Measurements from ENCODE around the gene GPC6.
"Not testable (repeated sequence)": the region's sequence is repeated elsewhere in the genome, so short reads cannot be mapped to it uniquely, and the experiment has no call there.

The GPC6 gene

DNA sequence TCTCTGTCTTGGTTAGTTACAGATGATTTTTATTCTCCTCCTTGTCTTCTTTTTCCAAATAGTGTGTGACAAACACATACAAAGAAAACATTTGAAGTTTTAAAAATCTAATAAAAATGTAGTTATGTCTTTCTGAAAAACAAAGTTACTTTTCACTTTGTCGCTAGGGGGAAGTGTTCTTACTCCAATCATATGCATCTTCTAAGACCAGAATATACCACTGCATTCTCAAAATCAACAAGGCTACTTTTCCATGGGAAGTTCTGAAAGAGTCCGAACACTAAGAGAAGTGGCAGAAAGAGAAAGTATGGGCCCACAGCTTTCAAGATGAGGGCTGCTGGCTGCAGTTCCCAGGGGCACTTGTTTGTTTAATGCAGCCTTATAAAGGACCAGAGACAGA, 1043.9 kb downstream of the GPC6 start:
- H3K9me3 ChIP-seq (ENCODE audit: control insufficient read depth in 1 of 2, low read length in 2 of 2) = no peaks in the 10 kb centered on the region
- no peaks in the 10 kb centered on the region for H3K27me3 ChIP-seq (ENCODE audit: low read depth, low read length)
- no peaks in the 10 kb centered on the region for H3K36me3 ChIP-seq (ENCODE audit: control insufficient read depth in 1 of 2, insufficient read depth in 2 of 2, low read length in 2 of 2)
- no peak overlapping the region for H3K4me3 ChIP-seq (ENCODE audit: low read depth in 1 of 2, low read length in 2 of 2)
- no peaks in the 10 kb centered on the region for H3K4me1 ChIP-seq (ENCODE audit: control insufficient read depth in 1 of 2, insufficient read depth in 2 of 2, low read length in 2 of 2)
- H3K27ac ChIP-seq (ENCODE audit: low read length) = no peak overlapping the region

DNA sequence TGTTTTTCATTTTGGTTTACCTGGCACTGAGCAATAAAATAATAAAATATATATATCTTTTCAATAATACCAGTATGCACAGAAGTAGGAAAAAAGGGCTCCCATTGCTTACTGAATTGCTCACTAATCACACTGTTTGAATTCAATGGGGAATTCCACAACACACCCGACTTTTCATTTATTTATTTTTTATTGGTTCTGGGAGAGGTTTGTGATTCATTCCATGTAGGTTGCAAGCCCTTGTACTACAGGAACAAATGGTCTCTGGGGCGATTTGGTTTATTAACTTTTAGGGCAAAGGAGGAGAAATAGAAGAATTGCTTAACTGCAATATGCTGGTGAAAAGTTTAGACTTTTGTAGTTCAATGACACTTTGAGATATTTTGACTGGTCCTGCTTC, 1045.4 kb downstream of the GPC6 start:
- Histone ChIP-seq H3K9me3 (ENCODE audit: control insufficient read depth in 1 of 2, low read length in 2 of 2) (peaks cover 0 to 2% of the 10 kb centered on the region in 2 donors), H3K27ac (ENCODE audit: low read length) (no peak overlapping the region), H3K4me3 (ENCODE audit: low read depth in 1 of 2, low read length in 2 of 2) (no peak overlapping the region), H3K27me3 (ENCODE audit: low read depth, low read length) (no peaks in the 10 kb centered on the region), H3K36me3 (ENCODE audit: control insufficient read depth in 1 of 2, insufficient read depth in 2 of 2, low read length in 2 of 2) (no peaks in the 10 kb centered on the region), H3K4me1 (ENCODE audit: control insufficient read depth in 1 of 2, insufficient read depth in 2 of 2, low read length in 2 of 2) (no peaks in the 10 kb centered on the region)

DNA sequence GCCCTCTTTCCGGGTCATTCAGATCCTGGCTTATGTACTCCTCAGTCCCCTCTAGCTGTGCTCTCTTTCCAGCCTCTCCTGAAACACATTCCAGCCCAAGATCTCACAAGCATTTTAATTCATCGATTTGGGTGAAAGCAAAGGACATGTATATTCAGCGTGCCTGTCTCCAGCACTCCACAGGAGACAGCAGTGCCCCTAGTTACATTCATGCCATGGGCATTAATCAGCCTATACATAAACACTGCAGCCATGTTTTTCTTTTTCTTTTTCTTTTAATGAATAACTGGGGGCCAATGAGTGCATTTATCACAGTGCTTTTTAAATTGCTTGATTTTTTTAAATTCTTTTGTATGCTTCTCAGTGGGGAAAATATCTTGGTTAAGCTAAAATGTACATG, 1053.7 kb downstream of the GPC6 start:
- Histone ChIP-seq H3K4me1 (ENCODE audit: control insufficient read depth in 1 of 2, insufficient read depth in 2 of 2, low read length in 2 of 2) (no peaks in the 10 kb centered on the region), H3K36me3 (ENCODE audit: control insufficient read depth in 1 of 2, insufficient read depth in 2 of 2, low read length in 2 of 2) (no peaks in the 10 kb centered on the region), H3K9me3 (ENCODE audit: control insufficient read depth in 1 of 2, low read length in 2 of 2) (peaks cover 0 to 2% of the 10 kb centered on the region in 2 donors), H3K27me3 (ENCODE audit: low read depth, low read length) (no peaks in the 10 kb centered on the region), H3K4me3 (ENCODE audit: low read depth in 1 of 2, low read length in 2 of 2) (no peak overlapping the region), H3K27ac (ENCODE audit: low read length) (no peak overlapping the region)

DNA sequence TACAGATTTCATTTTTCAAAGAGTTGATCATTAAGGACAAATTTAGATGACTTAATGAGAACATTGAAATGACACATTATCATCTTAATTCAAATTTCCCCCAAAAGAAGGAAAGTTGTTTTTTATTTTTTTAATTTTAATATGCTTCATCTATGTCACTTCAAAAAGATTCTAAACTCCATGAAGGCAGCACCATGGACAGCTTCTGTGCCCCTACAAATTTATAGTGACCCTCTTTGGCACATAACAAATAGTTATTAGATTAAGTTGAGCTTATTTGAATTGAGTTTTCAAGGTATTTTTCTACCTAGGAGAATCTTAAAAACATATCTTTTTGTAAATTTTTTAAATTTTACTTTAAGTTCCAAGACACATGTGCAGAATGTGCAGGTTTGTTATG, 1054.2 kb downstream of the GPC6 start:
- Histone ChIP-seq H3K4me3 (ENCODE audit: low read depth in 1 of 2, low read length in 2 of 2) (no peak overlapping the region), H3K4me1 (ENCODE audit: control insufficient read depth in 1 of 2, insufficient read depth in 2 of 2, low read length in 2 of 2) (no peaks in the 10 kb centered on the region), H3K27ac (ENCODE audit: low read length) (no peak overlapping the region), H3K27me3 (ENCODE audit: low read depth, low read length) (no peaks in the 10 kb centered on the region), H3K9me3 (ENCODE audit: control insufficient read depth in 1 of 2, low read length in 2 of 2) (peaks cover 0 to 2% of the 10 kb centered on the region in 2 donors), H3K36me3 (ENCODE audit: control insufficient read depth in 1 of 2, insufficient read depth in 2 of 2, low read length in 2 of 2) (no peaks in the 10 kb centered on the region)

DNA sequence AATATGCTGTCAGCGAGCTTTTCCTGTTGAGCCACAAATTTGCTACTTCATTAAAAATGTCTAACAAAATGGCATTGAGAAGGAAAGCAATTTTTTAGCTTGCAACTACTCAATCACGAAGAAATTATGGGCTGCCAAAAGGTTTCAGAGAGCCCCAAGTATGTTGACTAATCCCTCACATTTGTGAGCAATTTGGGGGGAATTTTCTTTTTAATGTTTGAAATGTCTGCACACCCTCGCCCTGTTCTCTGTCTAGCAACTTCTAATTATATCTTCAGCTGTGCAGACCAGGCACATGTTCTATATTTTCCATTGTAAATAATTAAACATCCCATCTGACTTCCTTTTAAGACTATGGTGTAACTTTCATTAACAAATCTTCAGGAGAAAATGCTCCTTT, 1060.0 kb downstream of the GPC6 start:
- Histone ChIP-seq H3K27me3 (ENCODE audit: low read depth, low read length) (no peaks in the 10 kb centered on the region), H3K27ac (ENCODE audit: low read length) (no peak overlapping the region), H3K4me3 (ENCODE audit: low read depth in 1 of 2, low read length in 2 of 2) (no peak overlapping the region), H3K4me1 (ENCODE audit: control insufficient read depth in 1 of 2, insufficient read depth in 2 of 2, low read length in 2 of 2) (no peaks in the 10 kb centered on the region), H3K9me3 (ENCODE audit: control insufficient read depth in 1 of 2, low read length in 2 of 2) (no peaks in the 10 kb centered on the region), H3K36me3 (ENCODE audit: control insufficient read depth in 1 of 2, insufficient read depth in 2 of 2, low read length in 2 of 2) (no peaks in the 10 kb centered on the region)

DNA sequence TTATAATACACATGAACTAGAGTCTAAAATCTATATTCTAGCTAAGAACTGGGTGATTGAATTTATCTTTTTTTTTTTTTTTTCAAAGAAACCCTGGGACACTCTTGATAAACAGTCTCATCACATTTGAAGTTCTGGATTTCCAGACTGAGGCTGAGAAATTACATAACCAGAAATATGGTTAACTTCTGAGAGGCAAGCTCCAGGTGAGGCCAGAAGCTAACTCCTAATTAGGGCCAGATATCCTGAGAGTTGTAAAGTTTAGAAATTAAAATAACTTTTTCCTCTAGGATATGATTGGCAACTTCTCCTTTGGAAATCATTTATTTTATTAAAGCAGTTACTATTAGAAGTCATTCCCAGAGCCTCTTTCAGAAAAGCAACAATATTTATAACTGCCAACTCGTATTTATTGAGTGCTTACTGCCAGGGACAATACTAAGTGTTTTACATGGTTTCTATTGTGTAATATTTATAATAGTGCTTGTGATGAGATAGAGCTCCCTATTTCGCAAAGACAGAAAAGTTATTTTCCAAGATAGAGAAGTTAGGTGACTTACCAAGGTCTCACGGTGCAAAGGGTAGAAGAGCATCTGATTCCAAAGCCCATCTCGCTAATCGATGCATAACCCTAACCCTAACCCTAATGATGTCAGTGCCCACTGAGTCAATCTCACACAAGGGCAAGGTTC, 1065.2 kb downstream of the GPC6 start:
- H3K9me3 ChIP-seq (ENCODE audit: control insufficient read depth in 1 of 2, low read length in 2 of 2) = no peaks in the 10 kb centered on the region
- H3K4me1 ChIP-seq (ENCODE audit: control insufficient read depth in 1 of 2, insufficient read depth in 2 of 2, low read length in 2 of 2) = no peaks in the 10 kb centered on the region
- no peaks in the 10 kb centered on the region for H3K36me3 ChIP-seq (ENCODE audit: control insufficient read depth in 1 of 2, insufficient read depth in 2 of 2, low read length in 2 of 2)
- no peaks in the 10 kb centered on the region for H3K27me3 ChIP-seq (ENCODE audit: low read depth, low read length)
- H3K4me3 ChIP-seq (ENCODE audit: low read depth in 1 of 2, low read length in 2 of 2) = no peak overlapping the region
- no peak overlapping the region for H3K27ac ChIP-seq (ENCODE audit: low read length)

DNA sequence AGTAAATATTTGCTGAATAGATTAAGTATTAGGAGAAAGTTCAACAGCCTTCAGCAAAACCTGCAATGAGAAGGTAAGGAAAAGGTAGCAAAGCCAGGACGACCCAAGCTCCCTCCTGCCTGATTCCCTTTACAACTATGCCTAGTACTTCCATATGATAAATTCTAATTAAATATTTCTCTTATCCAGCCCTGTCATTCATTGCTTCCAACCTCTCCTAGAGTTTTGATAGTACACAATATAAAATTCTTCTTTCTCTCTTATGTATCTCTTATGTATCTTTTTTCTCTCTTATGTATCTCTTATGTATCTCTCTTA, 1065.7 kb downstream of the GPC6 start:
- Histone ChIP-seq H3K4me3 (ENCODE audit: low read depth in 1 of 2, low read length in 2 of 2) (no peak overlapping the region), H3K9me3 (ENCODE audit: control insufficient read depth in 1 of 2, low read length in 2 of 2) (no peaks in the 10 kb centered on the region), H3K27ac (ENCODE audit: low read length) (no peak overlapping the region), H3K36me3 (ENCODE audit: control insufficient read depth in 1 of 2, insufficient read depth in 2 of 2, low read length in 2 of 2) (no peaks in the 10 kb centered on the region), H3K4me1 (ENCODE audit: control insufficient read depth in 1 of 2, insufficient read depth in 2 of 2, low read length in 2 of 2) (no peaks in the 10 kb centered on the region), H3K27me3 (ENCODE audit: low read depth, low read length) (no peaks in the 10 kb centered on the region)

DNA sequence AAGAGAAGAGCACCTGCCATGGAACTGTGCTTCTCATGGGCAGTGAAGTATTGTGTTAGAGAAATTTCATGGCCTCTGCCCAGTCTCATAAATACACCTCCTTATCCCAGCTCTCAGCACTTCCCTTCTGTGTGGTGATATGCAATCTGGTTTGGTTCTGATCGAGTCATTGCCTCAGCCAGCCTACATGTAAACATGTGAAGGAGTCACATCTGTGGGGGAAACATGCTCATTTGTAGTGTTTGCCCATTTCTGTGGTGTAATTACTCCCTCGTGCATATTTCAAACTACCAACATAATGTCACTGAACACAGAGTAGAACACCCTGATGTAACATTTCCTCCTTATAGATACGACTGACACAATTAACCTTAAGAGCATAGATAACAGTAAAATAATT, 1069.9 kb downstream of the GPC6 start:
- H3K27me3 ChIP-seq (ENCODE audit: low read depth, low read length) = no peaks in the 10 kb centered on the region
- no peak overlapping the region for H3K4me3 ChIP-seq (ENCODE audit: low read depth in 1 of 2, low read length in 2 of 2)
- H3K9me3 ChIP-seq (ENCODE audit: control insufficient read depth in 1 of 2, low read length in 2 of 2) = no peaks in the 10 kb centered on the region
- H3K4me1 ChIP-seq (ENCODE audit: control insufficient read depth in 1 of 2, insufficient read depth in 2 of 2, low read length in 2 of 2) = no peaks in the 10 kb centered on the region
- no peaks in the 10 kb centered on the region for H3K36me3 ChIP-seq (ENCODE audit: control insufficient read depth in 1 of 2, insufficient read depth in 2 of 2, low read length in 2 of 2)
- H3K27ac ChIP-seq (ENCODE audit: low read length) = no peak overlapping the region

DNA sequence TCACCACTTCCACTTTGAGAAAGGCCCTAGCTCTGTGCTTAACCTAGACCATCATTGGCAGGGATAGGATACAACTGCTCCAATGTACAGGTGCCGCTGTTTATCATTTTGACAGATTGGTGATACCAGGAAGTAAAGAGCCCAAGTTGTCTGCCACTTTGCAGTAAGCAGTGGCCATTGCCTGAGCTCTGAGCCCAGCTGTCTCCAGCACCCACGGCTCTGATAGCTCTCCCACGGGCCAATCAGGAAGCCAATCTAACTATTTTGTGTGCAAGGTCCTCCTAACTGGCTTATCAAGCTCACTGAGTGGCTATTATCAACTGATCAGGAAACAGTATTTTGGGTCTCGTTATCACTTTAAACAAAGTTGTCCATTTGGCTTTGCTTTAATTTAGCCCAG, 1071.7 kb downstream of the GPC6 start:
- Histone ChIP-seq H3K27ac (ENCODE audit: low read length) (no peak overlapping the region), H3K36me3 (ENCODE audit: control insufficient read depth in 1 of 2, insufficient read depth in 2 of 2, low read length in 2 of 2) (no peaks in the 10 kb centered on the region), H3K4me3 (ENCODE audit: low read depth in 1 of 2, low read length in 2 of 2) (no peak overlapping the region), H3K27me3 (ENCODE audit: low read depth, low read length) (no peaks in the 10 kb centered on the region), H3K4me1 (ENCODE audit: control insufficient read depth in 1 of 2, insufficient read depth in 2 of 2, low read length in 2 of 2) (no peaks in the 10 kb centered on the region), H3K9me3 (ENCODE audit: control insufficient read depth in 1 of 2, low read length in 2 of 2) (no peaks in the 10 kb centered on the region)

DNA sequence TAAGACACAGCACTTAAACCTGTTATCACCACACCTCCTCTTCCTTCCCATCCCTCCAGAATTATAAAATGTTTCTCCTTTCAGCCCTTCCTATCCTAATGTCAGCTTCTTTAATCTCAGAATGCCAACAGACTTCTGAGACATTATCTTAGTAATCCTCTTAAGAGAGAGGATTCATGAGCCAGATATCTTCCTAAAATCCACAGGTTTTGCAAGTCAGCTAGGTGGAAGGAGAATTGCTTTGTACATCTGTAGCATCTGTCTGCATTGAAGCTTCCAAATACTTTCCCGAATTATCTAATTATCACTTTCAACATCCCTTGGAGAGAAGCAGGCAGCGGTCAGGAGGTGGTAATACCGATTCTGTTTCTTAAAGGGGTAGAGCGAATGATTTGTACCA, 1073.8 kb downstream of the GPC6 start:
- Histone ChIP-seq H3K27ac (ENCODE audit: low read length) (no peak overlapping the region), H3K36me3 (ENCODE audit: control insufficient read depth in 1 of 2, insufficient read depth in 2 of 2, low read length in 2 of 2) (no peaks in the 10 kb centered on the region), H3K9me3 (ENCODE audit: control insufficient read depth in 1 of 2, low read length in 2 of 2) (no peaks in the 10 kb centered on the region), H3K27me3 (ENCODE audit: low read depth, low read length) (no peaks in the 10 kb centered on the region), H3K4me1 (ENCODE audit: control insufficient read depth in 1 of 2, insufficient read depth in 2 of 2, low read length in 2 of 2) (no peaks in the 10 kb centered on the region), H3K4me3 (ENCODE audit: low read depth in 1 of 2, low read length in 2 of 2) (no peak overlapping the region)

DNA sequence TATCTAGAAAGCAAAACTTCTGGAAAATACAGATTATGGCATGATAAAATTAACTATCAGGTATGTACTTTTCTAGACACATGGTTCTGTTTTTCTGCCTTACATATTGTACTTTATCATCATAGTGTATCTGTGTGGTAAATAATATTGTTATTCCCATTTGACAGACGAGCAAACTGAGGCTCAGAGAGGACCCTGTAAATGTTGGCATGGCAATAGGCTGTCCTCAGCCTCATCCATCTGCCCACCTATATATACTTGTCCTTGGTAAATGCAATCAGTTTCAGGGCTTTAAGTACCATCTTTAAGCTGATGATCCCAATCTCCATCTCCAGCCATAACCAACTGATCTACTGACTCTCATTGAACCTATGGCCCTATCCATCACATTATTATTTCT, 1074.9 kb downstream of the GPC6 start:
- Histone ChIP-seq H3K4me1 (ENCODE audit: control insufficient read depth in 1 of 2, insufficient read depth in 2 of 2, low read length in 2 of 2) (no peaks in the 10 kb centered on the region), H3K36me3 (ENCODE audit: control insufficient read depth in 1 of 2, insufficient read depth in 2 of 2, low read length in 2 of 2) (no peaks in the 10 kb centered on the region), H3K9me3 (ENCODE audit: control insufficient read depth in 1 of 2, low read length in 2 of 2) (no peaks in the 10 kb centered on the region), H3K27ac (ENCODE audit: low read length) (no peak overlapping the region), H3K4me3 (ENCODE audit: low read depth in 1 of 2, low read length in 2 of 2) (no peak overlapping the region), H3K27me3 (ENCODE audit: low read depth, low read length) (no peaks in the 10 kb centered on the region)

DNA sequence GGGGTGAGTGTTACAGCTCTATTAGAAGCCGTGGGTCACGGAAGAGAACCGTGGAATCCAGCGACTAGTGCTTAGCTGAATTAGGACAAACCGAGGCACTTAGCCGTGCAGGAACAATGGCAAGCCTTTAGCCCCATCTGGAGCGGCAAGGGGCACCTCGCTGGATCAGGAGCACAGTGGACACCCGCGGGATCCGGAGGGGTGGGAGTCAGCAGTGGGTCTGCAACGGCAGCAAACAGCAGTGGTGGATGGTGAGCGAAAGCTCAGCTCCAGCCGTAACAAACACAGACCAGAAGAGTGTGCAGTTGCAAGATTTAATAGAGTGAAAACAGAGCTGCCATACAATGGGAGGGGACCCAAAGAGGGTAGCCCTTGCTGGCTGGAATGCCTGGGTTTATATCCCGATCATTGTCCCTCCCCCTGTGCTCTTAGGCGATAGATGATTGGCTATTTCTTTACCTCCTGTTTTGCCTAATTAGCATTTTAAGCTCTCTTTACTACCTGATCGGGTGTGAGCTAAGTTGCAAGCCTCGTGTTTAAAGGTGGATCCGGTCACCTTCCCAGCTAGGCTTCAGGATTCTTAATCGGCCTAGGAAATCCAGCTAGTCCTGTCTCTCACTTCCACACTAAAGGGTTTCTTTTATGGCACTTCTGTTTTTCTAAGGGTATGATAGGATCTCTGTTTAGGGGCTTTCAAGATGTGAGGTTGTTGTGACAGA, 1076.4 kb downstream of the GPC6 start:
- H3K9me3 ChIP-seq (ENCODE audit: control insufficient read depth in 1 of 2, low read length in 2 of 2); H3K36me3 ChIP-seq (ENCODE audit: control insufficient read depth in 1 of 2, insufficient read depth in 2 of 2, low read length in 2 of 2); H3K27me3 ChIP-seq (ENCODE audit: low read depth, low read length); H3K27ac ChIP-seq (ENCODE audit: low read length); H3K4me3 ChIP-seq (ENCODE audit: low read depth in 1 of 2, low read length in 2 of 2); H3K4me1 ChIP-seq (ENCODE audit: control insufficient read depth in 1 of 2, insufficient read depth in 2 of 2, low read length in 2 of 2): not testable (repeated sequence)

All from muscle layer of duodenum (tissue), 2 donors.